Nephron (organoid): Measurements from ENCODE around the gene INTS11.

ENCODE experiments used
- H3K27ac Mint-ChIP-seq, 3 experiments: 2 replicates each; pipeline ENCODE4 v1.8.0; 2020; ENCODE audit warnings: mixed read lengths in 3 of 3, mild to moderate bottlenecking in 2 of 3, moderate library complexity in 1 of 3
- H3K27me3 Mint-ChIP-seq: 2 replicates; pipeline ENCODE4 v1.8.0; 2021; ENCODE audit warnings: low read depth, mild to moderate bottlenecking, moderate library complexity, mixed read lengths
- H3K36me3 Mint-ChIP-seq: 2 replicates; pipeline ENCODE4 v1.8.0; 2020; ENCODE audit warnings: low read depth, mixed read lengths
- H3K4me1 Mint-ChIP-seq: 2 replicates; pipeline ENCODE4 v1.8.0; 2020; ENCODE audit warnings: mixed read lengths
- H3K4me3 Mint-ChIP-seq, 3 experiments: 2 replicates each; pipeline ENCODE4 v1.8.0; 2020; ENCODE audit warnings: mild to moderate bottlenecking in 3 of 3, mixed read lengths in 3 of 3, moderate library complexity in 2 of 3
- H3K9me3 Mint-ChIP-seq: 2 replicates; pipeline ENCODE4 v1.8.0; 2020; ENCODE audit warnings: mixed read lengths
- TF ChIP-seq, protein P1 (sequence below), 3 experiments: fragments of 200-600 bp; sonication (generic); IDR thresholded peaks; one replicate each; pipeline ENCODE4 v1.5.0; 2021; ENCODE audit warnings: antibody characterized with exemption in 3 of 3; ENCODE audit not compliant: unreplicated experiment in 3 of 3

The INTS11 gene

GRCh38 chr1:1329304-1330210 is 5.1 kb upstream of the INTS11 start:
- Mint-ChIP-seq H3K36me3 (peaks cover 4% of the 10 kb centered on the region), H3K4me3 (peak overlapping the region in 2 of 3 experiments; percentile 46 to 76), H3K4me1 (peaks cover 5% of the 10 kb centered on the region), H3K27me3 (no peaks in the 10 kb centered on the region), H3K27ac (no peak overlapping the region), H3K9me3 (no peaks in the 10 kb centered on the region)
- TF ChIP-seq, protein P1, sequence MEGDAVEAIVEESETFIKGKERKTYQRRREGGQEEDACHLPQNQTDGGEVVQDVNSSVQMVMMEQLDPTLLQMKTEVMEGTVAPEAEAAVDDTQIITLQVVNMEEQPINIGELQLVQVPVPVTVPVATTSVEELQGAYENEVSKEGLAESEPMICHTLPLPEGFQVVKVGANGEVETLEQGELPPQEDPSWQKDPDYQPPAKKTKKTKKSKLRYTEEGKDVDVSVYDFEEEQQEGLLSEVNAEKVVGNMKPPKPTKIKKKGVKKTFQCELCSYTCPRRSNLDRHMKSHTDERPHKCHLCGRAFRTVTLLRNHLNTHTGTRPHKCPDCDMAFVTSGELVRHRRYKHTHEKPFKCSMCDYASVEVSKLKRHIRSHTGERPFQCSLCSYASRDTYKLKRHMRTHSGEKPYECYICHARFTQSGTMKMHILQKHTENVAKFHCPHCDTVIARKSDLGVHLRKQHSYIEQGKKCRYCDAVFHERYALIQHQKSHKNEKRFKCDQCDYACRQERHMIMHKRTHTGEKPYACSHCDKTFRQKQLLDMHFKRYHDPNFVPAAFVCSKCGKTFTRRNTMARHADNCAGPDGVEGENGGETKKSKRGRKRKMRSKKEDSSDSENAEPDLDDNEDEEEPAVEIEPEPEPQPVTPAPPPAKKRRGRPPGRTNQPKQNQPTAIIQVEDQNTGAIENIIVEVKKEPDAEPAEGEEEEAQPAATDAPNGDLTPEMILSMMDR (IDR thresholded peaks at IDR 0.05; ENCODE audit: unreplicated experiment in 3 of 3), result no peak

GRCh38 chr1:1328254-1328653 is 3.8 kb upstream of the INTS11 start:
- H3K27me3 Mint-ChIP-seq, result no peaks in the 10 kb centered on the region
- H3K4me1 Mint-ChIP-seq, result peaks cover 11% of the 10 kb centered on the region
- TF ChIP-seq, protein P1 (IDR thresholded peaks at IDR 0.05; ENCODE audit: unreplicated experiment in 3 of 3), result no peak
- peaks cover 4% of the 10 kb centered on the region for H3K36me3 Mint-ChIP-seq
- no peak overlapping the region for H3K27ac Mint-ChIP-seq
- H3K4me3 Mint-ChIP-seq, result no peak overlapping the region
- H3K9me3 Mint-ChIP-seq, result no peaks in the 10 kb centered on the region

DNA sequence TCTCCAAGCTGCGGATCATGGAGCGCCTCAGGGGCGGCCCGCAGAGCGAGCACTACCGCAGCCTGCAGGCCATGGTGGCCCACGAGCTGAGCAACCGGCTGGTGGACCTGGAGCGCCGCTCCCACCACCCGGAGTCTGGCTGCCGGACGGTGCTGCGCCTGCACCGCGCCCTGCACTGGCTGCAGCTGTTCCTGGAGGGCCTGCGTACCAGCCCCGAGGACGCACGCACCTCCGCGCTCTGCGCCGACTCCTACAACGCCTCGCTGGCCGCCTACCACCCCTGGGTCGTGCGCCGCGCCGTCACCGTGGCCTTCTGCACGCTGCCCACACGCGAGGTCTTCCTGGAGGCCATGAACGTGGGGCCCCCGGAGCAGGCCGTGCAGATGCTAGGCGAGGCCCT is 2.8 kb upstream of the INTS11 start:
- TF ChIP-seq, protein P1 (IDR thresholded peaks at IDR 0.05; ENCODE audit: unreplicated experiment in 3 of 3), result no peak
- no peaks in the 10 kb centered on the region for H3K27me3 Mint-ChIP-seq

GRCh38 chr1:1326075-1326605 is 1.7 kb upstream of the INTS11 start:
- H3K4me1 Mint-ChIP-seq, result peaks cover 21% of the 10 kb centered on the region
- no peaks in the 10 kb centered on the region for H3K9me3 Mint-ChIP-seq
- no peaks in the 10 kb centered on the region for H3K27me3 Mint-ChIP-seq
- H3K4me3 Mint-ChIP-seq, result peak overlapping the region; percentile 77 to 79 (median 77)
- TF ChIP-seq, protein P1 (IDR thresholded peaks at IDR 0.05; ENCODE audit: unreplicated experiment in 3 of 3), result no peak
- no peak overlapping the region for H3K27ac Mint-ChIP-seq
- peaks cover 4% of the 10 kb centered on the region for H3K36me3 Mint-ChIP-seq

More for the DNA sequence above, 2.8 kb upstream of the INTS11 start:
- peaks cover 4% of the 10 kb centered on the region for H3K36me3 Mint-ChIP-seq
- H3K27ac Mint-ChIP-seq, result no peak overlapping the region
- peak overlapping the region; percentile 55 to 66 (median 61) for H3K4me3 Mint-ChIP-seq
- H3K9me3 Mint-ChIP-seq, result no peaks in the 10 kb centered on the region
- peaks cover 18% of the 10 kb centered on the region for H3K4me1 Mint-ChIP-seq

GRCh38 chr1:1325288-1326074 is 1.0 kb upstream of the INTS11 start:
- no peak overlapping the region for H3K27ac Mint-ChIP-seq
- no peaks in the 10 kb centered on the region for H3K27me3 Mint-ChIP-seq
- no peaks in the 10 kb centered on the region for H3K9me3 Mint-ChIP-seq
- H3K4me1 Mint-ChIP-seq, result peaks cover 21% of the 10 kb centered on the region
- TF ChIP-seq, protein P1 (IDR thresholded peaks at IDR 0.05; ENCODE audit: unreplicated experiment in 3 of 3), result no peak
- peak overlapping the region; percentile 75 to 79 (median 77) for H3K4me3 Mint-ChIP-seq
- peaks cover 4% of the 10 kb centered on the region for H3K36me3 Mint-ChIP-seq
